GM12801 (cell line): ENCODE measurements around the gene GALNT10.

Experiments used
- TF ChIP-seq, protein P1 (sequence below): IDR thresholded peaks from one replicate; pipeline ENCODE4 v1.5.1; 2011; ENCODE audit warnings: control low read depth; ENCODE audit not compliant: insufficient read length; ENCODE audit errors: extremely low read depth

GALNT10 gene

DNA sequence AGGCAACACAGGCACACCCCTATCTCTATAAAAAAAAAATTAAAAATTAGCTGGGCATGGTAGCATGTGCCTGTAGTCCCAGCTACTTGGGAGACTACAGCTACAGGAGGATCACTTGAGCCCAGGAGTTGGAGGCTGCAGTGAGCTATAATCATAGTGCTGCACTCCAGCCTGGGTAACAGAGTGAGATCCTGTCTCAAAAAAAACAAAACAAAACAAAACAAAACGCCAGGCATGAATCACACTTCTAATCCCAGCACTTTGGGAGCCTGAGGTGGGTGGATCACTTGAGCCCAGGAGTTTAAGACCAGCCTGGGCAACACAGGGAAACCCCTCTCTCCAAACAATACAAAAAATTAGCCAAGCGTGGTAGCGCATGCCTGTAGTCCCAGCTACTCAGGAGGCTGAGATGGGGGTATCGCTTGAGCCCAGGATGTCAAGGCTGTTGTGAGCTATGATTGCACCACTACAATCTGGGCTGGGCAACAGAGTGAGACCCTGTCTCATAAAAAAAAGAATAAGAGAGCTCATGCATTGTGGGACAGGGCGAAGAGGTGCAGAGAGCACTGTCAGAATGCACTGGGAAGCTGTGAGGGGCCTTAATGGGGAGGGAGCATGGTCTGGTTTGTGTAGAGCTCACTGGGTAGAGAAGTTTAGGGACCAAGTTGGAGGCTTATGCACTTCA, 246.9 kb downstream of the GALNT10 start:
- TF ChIP-seq, protein P1, sequence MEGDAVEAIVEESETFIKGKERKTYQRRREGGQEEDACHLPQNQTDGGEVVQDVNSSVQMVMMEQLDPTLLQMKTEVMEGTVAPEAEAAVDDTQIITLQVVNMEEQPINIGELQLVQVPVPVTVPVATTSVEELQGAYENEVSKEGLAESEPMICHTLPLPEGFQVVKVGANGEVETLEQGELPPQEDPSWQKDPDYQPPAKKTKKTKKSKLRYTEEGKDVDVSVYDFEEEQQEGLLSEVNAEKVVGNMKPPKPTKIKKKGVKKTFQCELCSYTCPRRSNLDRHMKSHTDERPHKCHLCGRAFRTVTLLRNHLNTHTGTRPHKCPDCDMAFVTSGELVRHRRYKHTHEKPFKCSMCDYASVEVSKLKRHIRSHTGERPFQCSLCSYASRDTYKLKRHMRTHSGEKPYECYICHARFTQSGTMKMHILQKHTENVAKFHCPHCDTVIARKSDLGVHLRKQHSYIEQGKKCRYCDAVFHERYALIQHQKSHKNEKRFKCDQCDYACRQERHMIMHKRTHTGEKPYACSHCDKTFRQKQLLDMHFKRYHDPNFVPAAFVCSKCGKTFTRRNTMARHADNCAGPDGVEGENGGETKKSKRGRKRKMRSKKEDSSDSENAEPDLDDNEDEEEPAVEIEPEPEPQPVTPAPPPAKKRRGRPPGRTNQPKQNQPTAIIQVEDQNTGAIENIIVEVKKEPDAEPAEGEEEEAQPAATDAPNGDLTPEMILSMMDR = no peak

DNA sequence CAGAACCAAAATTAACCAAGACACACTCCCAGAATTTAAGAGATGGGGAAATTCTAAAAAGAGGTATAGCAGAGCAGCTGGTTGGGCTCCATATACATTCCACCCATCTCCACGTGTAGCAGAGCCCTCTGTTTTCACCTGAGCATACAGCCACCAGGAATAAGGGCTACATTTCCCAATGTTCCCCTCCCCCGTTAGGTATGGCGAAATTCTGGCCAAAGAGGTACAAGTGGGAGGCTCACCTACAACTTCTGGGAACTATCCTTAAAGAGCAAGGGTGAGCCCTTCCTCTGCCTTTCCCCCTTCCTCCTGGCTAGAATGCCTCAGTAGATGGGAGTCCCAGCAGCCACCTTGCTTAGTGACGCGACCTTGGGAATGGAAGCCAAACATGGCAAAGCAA, 250.0 kb downstream of the GALNT10 start:
- TF ChIP-seq, protein P1 = no peak

DNA sequence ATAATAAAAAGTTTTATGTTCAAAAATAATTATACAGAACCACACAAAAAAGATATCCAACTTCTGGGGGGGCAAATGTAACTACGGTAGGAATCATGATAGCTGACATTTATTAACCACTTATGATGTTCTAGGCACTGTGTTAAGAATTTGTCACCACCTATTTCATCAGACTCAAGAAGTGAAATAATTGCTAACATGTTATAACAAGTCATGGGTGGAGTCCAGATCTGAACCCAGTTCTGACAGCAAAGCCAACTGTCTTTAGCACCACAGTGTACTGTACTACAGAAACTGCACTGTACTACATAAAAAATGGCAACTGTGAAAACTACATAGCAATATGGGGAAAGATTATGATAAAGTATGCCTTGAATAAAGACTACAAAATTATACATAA, 252.3 kb downstream of the GALNT10 start:
- TF ChIP-seq, protein P1 = no peak

DNA sequence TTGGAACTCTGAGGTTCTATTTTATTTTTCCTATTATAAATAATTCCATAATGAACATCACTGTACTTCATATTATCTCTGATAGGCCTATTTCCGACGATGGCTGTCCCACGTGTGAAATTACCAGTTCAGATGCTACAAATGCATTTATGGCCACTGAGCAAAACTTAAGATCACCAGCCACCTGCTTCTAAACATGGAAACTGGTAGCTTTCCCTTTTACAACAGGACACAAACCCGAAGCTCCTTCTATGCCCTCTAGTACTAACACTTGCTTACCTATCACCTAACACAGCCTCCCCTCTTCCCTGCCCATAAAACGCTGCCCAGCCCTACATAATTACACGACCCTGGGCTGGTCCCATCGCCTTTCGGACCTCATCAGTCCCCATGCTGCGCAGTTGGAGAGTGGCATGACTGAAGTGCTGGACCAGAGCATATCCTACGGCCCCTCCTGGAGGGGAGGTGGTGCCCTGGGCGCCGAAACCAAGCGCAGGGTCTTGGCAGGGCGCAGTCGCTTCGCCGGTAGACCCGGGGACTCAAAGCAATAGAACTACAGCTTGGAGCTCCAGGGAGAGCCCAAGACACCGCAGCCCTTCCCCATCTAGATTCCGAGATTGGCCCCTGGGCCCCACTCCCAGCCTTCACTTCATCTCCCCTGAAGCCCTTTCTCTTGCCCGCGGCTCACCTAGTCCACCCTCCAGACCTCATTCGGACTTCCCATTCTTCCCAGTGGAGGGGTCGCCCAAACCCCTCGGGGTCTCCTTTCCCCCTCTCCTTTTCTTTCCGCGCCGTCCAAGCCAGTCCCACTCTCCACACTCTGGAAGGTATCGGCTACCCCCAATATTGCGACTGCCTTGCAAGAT, 254.3 kb downstream of the GALNT10 start:
- TF ChIP-seq, protein P1 = no peak

DNA sequence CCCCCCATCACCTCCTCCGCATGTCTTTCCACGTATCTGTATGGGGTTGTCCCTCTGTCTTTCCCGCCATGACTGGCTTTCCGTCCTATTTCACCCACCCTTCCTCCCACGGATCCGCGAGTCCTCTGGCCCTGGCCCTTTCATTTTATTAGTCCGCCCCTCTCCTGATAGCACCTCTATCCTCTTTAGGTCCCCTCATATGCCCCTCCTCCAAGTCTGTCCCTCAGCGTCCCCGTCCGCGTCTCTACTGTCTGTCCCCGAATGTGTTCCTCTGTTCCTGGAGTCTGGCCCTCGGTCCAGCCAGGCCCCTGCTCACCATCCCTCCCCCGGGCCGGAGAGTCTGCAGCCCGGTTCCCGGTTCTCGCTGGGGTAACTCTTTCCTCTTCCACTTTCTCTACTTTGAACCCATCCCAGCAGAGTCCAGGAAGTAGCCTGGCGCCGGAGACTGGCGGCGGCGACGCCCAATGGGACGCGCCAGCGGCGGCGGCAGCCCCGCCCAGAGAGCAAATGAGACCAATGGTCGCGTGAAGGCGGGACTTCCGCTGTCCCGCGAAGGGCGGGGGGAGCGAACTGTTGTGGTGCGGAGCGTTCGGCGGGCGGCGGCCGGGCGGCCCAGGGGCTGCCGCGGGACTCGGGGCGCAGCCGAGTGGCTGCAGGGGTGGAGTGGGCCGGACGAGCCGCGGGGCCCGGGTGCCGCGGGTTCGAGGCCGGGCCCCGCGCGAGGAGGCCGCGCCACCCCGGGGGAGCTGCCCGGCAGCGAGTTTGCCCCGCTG, 255.1 kb downstream of the GALNT10 start, which contains the start of gene SAP30L:
TSS of gene SAP30L (plus strand) at position 576 of the 773 bp plus-strand sequence. CDS start 608 bp downstream, outside the sequence.
- TF ChIP-seq, protein P1 = no peak

DNA sequence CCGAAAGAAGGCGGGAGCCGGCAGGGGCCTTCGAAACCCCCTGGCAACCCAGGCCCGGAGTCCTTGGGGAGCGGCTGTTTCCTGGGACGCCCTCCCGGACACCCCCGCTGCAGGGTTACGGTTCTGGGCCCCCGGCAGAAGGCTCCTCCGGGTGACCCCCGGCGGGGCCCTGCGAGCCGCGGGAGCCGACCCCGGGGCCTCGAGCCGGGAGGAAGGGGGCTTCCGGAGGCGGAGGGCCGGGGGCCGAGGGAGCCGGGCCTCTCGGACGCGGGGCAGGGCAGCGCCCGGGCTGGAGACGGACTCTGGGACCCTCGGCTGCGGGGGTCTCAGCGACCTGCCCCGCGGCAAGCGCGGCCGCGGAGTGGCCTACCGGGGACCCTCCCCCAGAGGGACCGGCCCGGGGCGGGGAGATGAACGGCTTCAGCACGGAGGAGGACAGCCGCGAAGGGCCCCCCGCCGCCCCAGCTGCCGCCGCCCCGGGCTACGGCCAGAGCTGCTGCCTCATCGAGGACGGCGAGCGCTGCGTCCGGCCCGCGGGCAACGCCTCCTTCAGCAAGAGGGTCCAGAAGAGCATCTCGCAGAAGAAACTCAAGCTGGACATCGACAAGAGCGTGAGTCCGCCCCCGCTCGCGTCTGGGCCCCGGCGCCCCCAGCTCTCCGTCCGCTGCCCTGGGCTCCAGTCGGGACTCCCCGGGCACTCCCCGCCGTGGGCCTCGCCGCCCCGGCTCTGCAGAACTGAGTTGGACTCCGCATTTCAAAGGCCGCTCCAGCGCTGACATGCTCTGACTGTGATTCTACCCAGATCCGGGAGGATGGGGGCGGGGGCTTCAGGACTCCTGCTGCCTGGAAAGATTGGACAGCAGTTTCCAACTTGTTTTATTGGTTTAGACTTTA, 255.9 kb downstream of the GALNT10 start:
- TF ChIP-seq, protein P1 = no peak
